ENCODE measurements around the gene INPP5B. TPM values are rescaled to one million over a fixed set of nuclear protein-coding genes. Genes with fewer than 3 reads are reported as not detected.

Gene INPP5B
- total RNA-seq, 1 donor = 18.6 TPM

DNA sequence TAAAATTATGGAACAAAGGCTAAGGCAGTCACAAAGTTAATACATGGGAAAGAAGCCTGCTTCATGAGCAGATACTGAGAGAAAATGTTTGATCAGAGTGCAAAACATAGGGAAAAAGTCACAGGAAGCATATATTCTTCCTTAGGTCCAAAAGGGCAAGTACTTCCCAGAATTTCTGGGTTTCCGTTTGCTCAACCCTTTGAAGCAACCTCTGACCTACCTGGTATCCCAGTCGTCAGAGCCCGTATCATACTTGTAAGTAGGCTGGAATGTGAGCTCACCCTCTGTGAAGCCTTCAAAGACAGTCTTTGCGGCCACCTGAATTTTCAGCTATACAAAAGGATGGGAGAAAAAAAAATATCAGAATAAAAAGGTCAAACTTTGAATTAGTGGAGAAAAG is 67.0 kb downstream of the INPP5B start:
- H3K9me3 ChIP-seq (ENCODE audit: low read depth, low read length) = no peaks in the 10 kb centered on the region
- no peak overlapping the region for H3K4me3 ChIP-seq (ENCODE audit: low read length)
- peaks cover 4% of the 10 kb centered on the region for H3K4me1 ChIP-seq (ENCODE audit: insufficient read depth, low read length)
- no peaks in the 10 kb centered on the region for H3K27me3 ChIP-seq (ENCODE audit: insufficient read depth, low read length)

DNA sequence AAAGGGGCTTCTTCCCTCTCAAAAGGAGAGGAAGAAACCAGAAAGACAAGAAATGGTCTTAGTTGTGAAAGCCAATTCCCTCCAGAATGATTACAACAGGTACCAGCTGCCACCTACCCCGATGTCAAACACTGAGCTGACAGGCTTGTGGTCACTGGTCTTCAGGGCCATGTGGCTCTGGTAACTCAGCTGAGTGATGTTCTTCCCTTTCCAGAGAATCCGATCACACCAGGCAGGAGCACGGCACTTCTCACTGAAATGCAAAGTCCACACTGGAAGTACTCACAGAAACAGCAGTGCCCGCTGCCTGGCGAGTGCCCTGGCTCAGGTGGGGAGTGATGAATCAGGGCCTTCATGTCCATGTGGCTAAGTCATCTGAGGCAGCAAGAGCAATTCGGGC is 68.8 kb downstream of the INPP5B start:
- H3K27me3 ChIP-seq (ENCODE audit: insufficient read depth, low read length) = no peaks in the 10 kb centered on the region

DNA sequence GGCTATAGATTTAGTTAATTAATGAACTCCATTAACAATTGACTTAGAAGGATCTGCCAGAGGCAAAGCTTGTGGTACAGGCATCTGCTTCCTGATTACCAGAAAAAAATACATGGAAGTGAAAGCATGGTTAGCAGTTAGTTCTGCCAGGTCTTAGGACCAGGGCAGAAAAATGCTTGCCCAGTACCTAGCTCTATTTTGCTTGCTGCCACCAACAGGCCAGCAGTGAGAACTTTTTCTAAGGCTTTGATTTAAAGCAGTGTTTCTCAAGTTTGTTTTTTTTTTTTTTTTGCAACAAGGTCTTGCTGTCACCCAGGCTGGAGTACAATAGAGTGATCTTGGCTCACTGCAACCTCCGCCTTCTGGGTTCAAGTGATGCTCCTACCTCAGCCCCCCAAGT is 71.0 kb downstream of the INPP5B start:
- H3K4me3 ChIP-seq (ENCODE audit: low read length) = no peak overlapping the region
- H3K27me3 ChIP-seq (ENCODE audit: insufficient read depth, low read length) = no peaks in the 10 kb centered on the region
- no peaks in the 10 kb centered on the region for H3K9me3 ChIP-seq (ENCODE audit: low read depth, low read length)
- H3K4me1 ChIP-seq (ENCODE audit: insufficient read depth, low read length) = no peaks in the 10 kb centered on the region

More for the DNA sequence above, 68.8 kb downstream of the INPP5B start:
- Histone ChIP-seq H3K4me3 (ENCODE audit: low read length) (no peak overlapping the region), H3K9me3 (ENCODE audit: low read depth, low read length) (no peaks in the 10 kb centered on the region), H3K4me1 (ENCODE audit: insufficient read depth, low read length) (no peaks in the 10 kb centered on the region)

DNA sequence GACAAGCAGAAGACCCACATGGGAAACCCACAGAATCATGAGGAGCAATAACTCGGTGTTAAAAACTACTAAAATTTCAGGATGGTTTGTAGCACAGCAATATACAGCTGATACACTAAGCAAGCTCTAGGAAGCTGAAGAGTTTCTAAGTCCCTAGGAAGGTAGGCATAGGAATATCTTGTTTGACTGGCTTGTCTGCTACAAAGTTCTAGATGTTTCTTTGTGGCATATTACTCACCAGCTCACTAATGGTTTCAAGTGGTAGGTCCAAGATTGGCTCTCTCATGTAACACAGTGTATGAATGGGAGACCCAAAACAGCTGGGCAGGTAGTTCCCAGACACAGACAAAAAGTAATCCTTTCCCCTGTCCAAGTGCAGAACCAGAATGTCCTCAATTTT is 74.2 kb downstream of the INPP5B start:
- Histone ChIP-seq H3K9me3 (ENCODE audit: low read depth, low read length) (no peaks in the 10 kb centered on the region), H3K4me3 (ENCODE audit: low read length) (no peak overlapping the region), H3K27me3 (ENCODE audit: insufficient read depth, low read length) (no peaks in the 10 kb centered on the region), H3K4me1 (ENCODE audit: insufficient read depth, low read length) (no peaks in the 10 kb centered on the region)

DNA sequence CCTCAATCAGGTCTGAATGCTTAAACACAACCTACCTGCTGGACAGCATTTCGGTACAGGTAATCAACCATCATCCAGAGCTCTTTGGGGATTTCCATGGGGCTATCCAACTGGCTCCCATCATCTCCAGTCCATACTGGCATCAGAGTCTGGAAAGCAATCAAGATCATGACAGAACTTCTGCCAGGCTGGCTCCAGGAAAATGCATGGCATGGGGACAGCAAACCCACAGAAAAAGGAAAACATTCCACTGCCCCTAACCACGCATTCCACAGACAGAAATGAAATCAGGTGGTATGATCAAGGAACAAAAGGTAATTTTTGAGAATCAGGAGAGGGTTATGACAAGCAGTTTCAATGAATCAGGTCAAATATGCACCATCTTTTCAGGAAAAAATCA is 78.4 kb downstream of the INPP5B start:
- H3K4me1 ChIP-seq (ENCODE audit: insufficient read depth, low read length) = no peaks in the 10 kb centered on the region
- H3K27me3 ChIP-seq (ENCODE audit: insufficient read depth, low read length) = no peaks in the 10 kb centered on the region
- H3K4me3 ChIP-seq (ENCODE audit: low read length) = no peak overlapping the region
- no peaks in the 10 kb centered on the region for H3K9me3 ChIP-seq (ENCODE audit: low read depth, low read length)

DNA sequence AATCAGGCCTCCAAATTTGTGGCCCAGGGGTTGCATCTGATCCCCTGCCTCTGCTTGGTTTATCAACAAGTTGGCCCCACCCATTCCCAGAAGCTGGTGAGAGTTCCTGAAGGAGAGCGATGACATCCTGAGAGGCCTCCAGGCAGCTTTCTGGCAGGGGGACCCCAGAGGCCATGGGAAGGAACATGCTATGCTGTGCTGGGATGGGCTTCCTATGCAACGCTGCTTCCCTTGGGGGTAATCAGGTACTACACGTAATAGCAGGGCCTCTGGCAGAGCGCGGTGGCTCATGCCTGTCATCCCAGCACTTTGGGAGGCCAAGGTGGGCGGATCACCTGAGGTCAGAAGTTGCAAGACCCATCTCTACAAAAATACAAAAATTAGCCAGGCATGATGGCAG is 79.1 kb downstream of the INPP5B start:
- H3K27me3 ChIP-seq (ENCODE audit: insufficient read depth, low read length) = no peaks in the 10 kb centered on the region
- no peaks in the 10 kb centered on the region for H3K4me1 ChIP-seq (ENCODE audit: insufficient read depth, low read length)
- H3K4me3 ChIP-seq (ENCODE audit: low read length) = no peak overlapping the region
- no peaks in the 10 kb centered on the region for H3K9me3 ChIP-seq (ENCODE audit: low read depth, low read length)

DNA sequence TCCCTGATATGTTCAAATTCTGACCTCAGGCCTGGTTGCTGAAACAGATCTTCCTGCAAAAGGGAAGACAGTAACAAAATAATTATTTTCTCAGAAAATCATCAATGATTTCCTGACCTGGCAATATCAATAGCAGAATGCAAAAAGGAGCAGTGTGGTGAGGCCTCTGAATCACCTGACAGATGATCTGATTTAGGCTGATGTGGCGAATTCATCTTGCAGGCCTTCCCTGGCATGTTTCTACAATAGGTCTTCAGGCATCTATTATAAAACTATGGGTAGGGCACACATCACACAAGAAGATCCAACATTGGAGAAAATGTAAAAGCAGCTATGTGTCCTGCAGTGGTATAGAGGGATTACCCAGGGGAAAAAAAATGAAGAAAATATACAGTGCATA is 80.4 kb downstream of the INPP5B start:
- no peaks in the 10 kb centered on the region for H3K27me3 ChIP-seq (ENCODE audit: insufficient read depth, low read length)
- H3K9me3 ChIP-seq (ENCODE audit: low read depth, low read length) = no peaks in the 10 kb centered on the region
- no peak overlapping the region for H3K4me3 ChIP-seq (ENCODE audit: low read length)
- H3K4me1 ChIP-seq (ENCODE audit: insufficient read depth, low read length) = no peaks in the 10 kb centered on the region

DNA sequence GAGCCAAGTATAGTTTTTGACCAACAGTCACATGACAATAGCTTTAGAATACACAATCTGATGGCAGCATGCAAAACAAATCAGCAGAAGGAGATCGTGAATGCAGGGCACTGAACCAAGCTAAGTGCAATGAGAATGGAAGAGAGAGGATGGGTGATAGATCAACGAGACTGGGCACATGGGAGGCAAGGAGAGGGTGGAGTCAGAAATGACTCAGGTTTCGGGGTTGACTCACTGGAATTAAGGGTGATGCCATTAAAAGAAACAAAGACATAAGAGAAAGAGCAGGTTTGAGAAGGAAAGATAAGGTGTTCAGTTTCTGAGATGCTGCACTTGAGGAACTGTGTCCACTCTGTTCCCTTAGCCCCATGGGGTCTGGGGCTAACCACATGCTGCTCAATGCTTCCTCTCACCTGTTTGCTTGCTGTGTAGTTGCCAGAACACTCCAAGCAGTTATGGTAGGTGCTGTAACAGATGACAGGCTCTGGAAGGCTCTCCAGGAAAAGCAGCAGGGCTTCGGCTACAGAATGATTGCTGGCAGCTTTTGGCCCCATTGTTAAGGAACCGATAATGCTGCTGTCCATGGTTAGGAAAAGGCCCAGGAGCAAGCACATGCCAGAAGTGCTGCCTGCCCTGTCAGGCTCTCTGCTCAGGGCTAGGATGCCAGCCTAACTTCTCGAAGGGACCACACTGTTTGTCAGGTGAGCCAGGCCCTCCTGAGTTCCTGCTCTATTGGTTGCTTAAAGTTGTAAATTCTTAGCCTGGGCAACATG is 81.3 kb downstream of the INPP5B start:
- Histone ChIP-seq H3K4me1 (ENCODE audit: insufficient read depth, low read length) (peaks cover under 1% of the 10 kb centered on the region), H3K27me3 (ENCODE audit: insufficient read depth, low read length) (no peaks in the 10 kb centered on the region), H3K9me3 (ENCODE audit: low read depth, low read length) (no peaks in the 10 kb centered on the region), H3K4me3 (ENCODE audit: low read length) (no peak overlapping the region)

DNA sequence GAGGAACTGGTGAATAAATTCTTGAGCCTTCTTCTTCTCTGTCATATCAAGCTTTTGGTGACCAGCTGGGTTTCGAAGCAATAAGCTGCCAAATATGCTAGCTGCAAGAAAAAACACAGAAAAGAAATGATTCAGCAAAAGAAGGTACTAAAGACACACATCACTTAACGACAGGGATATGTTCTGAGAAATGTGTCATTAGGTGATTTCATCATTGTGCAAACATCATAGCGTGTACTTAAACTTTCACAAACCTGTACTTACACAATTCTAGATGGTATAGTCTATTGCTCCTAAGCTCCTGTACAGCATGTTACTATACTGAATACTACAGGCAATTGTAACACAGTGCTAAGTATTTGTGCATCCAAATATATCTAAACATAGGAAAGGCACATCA is 84.5 kb downstream of the INPP5B start:
- Histone ChIP-seq H3K9me3 (ENCODE audit: low read depth, low read length) (no peaks in the 10 kb centered on the region), H3K4me3 (ENCODE audit: low read length) (no peak overlapping the region), H3K4me1 (ENCODE audit: insufficient read depth, low read length) (peaks cover 22% of the 10 kb centered on the region), H3K27me3 (ENCODE audit: insufficient read depth, low read length) (no peaks in the 10 kb centered on the region)

DNA sequence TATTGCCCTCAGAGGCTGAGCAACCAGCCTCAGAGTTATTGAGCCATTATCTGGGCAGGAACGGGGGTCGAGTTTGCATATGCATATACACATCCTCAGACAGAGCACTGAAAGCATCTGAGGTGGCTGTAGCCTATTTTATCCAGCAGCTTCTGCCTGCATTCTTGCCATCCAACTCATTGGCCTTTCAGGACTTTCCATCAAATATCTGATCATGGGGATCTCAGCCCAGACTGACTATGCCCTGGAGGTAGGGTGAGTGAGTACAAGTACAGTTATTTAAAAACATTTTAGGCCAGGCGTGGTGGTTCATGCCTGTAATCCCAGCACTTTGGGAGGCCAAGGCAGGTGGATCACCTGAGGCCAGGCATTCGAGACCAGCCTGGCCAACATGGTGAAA is 85.7 kb downstream of the INPP5B start:
- no peaks in the 10 kb centered on the region for H3K9me3 ChIP-seq (ENCODE audit: low read depth, low read length)
- peaks cover 34% of the 10 kb centered on the region for H3K4me1 ChIP-seq (ENCODE audit: insufficient read depth, low read length)
- no peak overlapping the region for H3K4me3 ChIP-seq (ENCODE audit: low read length)
- H3K27me3 ChIP-seq (ENCODE audit: insufficient read depth, low read length) = no peaks in the 10 kb centered on the region

DNA sequence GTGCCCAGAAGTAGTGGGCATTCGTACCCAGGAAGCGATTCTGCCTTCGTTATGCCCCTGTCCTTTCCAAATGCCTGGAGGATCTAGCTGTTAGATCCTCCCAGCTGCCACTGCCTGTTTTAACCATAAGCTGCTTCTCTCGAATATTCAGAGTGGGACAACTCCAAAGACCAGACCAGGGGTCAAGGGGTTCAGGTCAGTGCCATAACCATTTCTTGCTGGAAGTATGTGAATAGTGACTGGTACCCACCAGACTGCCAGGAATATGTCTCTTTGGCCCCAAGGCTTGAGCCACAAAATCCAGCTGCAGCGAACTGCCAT is 86.5 kb downstream of the INPP5B start:
- Histone ChIP-seq H3K4me3 (ENCODE audit: low read length) (peak overlapping the region; percentile 87), H3K27me3 (ENCODE audit: insufficient read depth, low read length) (no peaks in the 10 kb centered on the region), H3K4me1 (ENCODE audit: insufficient read depth, low read length) (peaks cover 42% of the 10 kb centered on the region), H3K9me3 (ENCODE audit: low read depth, low read length) (no peaks in the 10 kb centered on the region)

DNA sequence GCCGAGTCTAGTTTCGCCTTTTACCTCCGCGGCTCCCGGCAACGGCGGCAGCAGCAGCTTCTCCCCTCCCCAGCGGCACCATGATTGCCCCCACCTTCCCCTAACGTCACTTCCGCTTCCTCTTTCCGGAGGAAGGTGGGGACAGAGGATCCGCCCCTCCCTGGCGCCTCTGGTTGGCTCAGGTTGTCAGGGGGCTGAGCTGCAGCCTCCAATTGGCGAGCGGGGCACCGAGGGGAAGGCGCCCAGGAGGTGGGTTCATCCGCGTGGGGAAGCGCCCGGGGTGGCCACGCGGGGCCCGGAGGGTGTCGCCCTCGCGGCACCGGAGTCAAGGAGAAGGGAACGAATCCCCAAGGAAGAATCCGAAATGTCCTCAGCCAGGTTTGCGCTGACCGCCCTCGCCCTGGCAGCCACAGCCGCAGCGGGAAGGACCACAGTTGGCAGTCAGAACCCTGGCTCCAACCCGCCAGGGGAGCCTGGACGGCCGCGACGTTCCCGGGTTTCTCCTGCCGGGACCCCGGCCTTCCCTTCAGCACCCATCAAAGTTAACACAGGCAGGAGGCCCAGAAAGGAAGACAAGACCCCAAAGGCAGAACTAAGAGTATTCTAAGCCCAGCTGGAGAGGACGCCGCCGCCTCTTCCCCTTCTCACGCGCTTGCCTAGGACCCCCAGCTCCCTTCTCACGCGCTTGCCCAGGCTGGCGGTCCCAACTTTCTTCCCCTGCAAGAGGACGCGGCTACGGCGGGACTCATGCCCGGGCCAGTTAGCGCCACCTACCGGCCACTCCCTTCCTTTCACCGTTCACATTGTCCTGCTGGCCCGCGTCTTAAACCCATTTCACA is 87.1 kb downstream of the INPP5B start, which contains the start of gene MTF1:
Gene MTF1, minus strand, starts transcription at position 86 of the 839 bp plus-strand sequence. CDS start 1,934 bp downstream, outside the sequence.
- H3K9me3 ChIP-seq (ENCODE audit: low read depth, low read length) = no peaks in the 10 kb centered on the region
- no peaks in the 10 kb centered on the region for H3K27me3 ChIP-seq (ENCODE audit: insufficient read depth, low read length)
- H3K4me3 ChIP-seq (ENCODE audit: low read length) = peak within 1 kb of the TSS; percentile 87
- H3K4me1 ChIP-seq (ENCODE audit: insufficient read depth, low read length) = peaks cover 48% of the 10 kb centered on the region

DNA sequence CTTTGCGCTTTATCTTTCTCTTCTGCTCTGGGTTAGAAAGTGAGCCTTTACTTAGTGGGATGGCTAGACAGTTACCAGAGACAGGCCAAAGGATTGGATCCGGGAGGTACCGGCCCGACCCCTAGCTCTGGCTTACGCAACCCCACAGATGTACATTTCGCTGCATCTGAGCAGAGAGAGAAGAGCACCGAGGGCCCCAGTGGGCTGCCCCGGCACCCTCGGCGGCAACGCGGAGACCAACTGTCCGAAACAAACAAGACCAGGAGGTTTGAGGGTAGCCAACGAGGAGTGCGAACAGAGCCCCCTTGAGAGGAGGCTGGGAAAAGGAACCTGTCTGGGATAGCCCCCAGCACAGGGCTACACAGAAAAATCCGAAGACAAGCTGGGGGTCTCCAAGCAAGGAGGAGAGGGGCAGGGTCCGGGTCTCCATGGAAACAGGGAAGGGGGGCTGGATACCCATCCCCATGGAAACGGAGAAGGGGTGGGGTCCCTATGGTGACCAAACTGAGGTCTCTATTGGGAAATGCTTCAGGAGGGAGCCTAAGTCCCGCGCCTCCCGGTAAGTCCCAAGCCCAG is 87.8 kb downstream of the INPP5B start:
- peak overlapping the region; percentile 87 for H3K4me3 ChIP-seq (ENCODE audit: low read length)
- H3K9me3 ChIP-seq (ENCODE audit: low read depth, low read length) = no peaks in the 10 kb centered on the region
- H3K27me3 ChIP-seq (ENCODE audit: insufficient read depth, low read length) = no peaks in the 10 kb centered on the region
- H3K4me1 ChIP-seq (ENCODE audit: insufficient read depth, low read length) = peaks cover 55% of the 10 kb centered on the region

DNA sequence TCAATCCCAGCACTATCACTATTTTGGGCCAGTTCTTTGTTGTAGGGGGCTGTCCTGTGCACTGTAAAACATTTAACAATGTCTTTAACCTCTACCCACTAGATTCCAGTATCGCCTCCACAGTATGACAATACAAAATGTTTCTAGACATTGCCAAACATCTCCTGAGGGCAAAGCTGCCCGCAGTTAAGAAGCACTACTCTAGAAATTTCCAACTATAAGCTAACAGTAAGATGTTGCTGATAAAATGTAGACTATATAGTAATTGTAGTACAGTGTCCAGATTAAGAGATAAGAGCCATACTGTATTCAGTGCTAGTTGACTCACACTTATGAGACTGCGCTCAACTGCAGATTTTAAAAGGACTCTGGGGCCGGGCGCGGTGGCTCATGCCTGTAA is 92.4 kb downstream of the INPP5B start:
- Histone ChIP-seq H3K4me1 (ENCODE audit: insufficient read depth, low read length) (peaks cover 97% of the 10 kb centered on the region), H3K4me3 (ENCODE audit: low read length) (no peak overlapping the region)

DNA sequence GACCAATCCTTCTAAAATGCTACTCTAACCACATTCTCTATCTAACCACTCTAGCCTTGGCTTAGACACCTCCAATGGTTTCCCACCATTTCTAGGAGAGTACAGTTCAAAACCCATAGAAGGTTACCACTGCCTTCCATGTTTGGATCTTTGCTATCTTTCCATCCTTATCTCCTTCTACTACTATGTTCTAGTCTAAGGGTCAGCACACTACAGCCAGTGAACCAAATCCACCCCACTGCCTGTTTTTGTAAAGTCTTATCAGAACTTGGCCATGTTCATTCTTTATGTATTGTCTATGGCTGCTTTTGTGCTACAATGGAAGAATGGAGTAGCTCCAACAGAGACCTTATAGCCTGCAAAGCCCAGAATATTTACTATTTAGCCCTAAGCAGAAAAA is 93.7 kb downstream of the INPP5B start:
- Histone ChIP-seq H3K4me1 (ENCODE audit: insufficient read depth, low read length) (peaks cover 100% of the 10 kb centered on the region), H3K4me3 (ENCODE audit: low read length) (no peak overlapping the region), H3K9me3 (ENCODE audit: low read depth, low read length) (no peaks in the 10 kb centered on the region), H3K27me3 (ENCODE audit: insufficient read depth, low read length) (no peaks in the 10 kb centered on the region)

More for the DNA sequence above, 92.4 kb downstream of the INPP5B start:
- Histone ChIP-seq H3K9me3 (ENCODE audit: low read depth, low read length) (no peaks in the 10 kb centered on the region), H3K27me3 (ENCODE audit: insufficient read depth, low read length) (no peaks in the 10 kb centered on the region)
